A673 (cell line): Measurements from ENCODE around the gene NPB.

ENCODE experiments used
- EZH2 ChIP-seq: fragments of 200-600 bp; sonication (generic); IDR thresholded peaks from 2 replicates; pipeline ENCODE4 v1.6.1; 2017; ENCODE audit warnings: borderline replicate concordance, low read depth, mild to moderate bottlenecking, mixed read lengths, antibody characterized with exemption, low read length; ENCODE audit not compliant: poor library complexity, severe bottlenecking
- TF ChIP-seq, protein P1 (sequence below): fragments of 300-800, 200-600 bp; sonication (generic); conservative IDR thresholded peaks from 2 replicates; pipeline ENCODE4 v1.5.1; 2017; ENCODE audit warnings: low read depth, mild to moderate bottlenecking, antibody characterized with exemption, low read length, moderate library complexity, mixed read lengths

DNA sequence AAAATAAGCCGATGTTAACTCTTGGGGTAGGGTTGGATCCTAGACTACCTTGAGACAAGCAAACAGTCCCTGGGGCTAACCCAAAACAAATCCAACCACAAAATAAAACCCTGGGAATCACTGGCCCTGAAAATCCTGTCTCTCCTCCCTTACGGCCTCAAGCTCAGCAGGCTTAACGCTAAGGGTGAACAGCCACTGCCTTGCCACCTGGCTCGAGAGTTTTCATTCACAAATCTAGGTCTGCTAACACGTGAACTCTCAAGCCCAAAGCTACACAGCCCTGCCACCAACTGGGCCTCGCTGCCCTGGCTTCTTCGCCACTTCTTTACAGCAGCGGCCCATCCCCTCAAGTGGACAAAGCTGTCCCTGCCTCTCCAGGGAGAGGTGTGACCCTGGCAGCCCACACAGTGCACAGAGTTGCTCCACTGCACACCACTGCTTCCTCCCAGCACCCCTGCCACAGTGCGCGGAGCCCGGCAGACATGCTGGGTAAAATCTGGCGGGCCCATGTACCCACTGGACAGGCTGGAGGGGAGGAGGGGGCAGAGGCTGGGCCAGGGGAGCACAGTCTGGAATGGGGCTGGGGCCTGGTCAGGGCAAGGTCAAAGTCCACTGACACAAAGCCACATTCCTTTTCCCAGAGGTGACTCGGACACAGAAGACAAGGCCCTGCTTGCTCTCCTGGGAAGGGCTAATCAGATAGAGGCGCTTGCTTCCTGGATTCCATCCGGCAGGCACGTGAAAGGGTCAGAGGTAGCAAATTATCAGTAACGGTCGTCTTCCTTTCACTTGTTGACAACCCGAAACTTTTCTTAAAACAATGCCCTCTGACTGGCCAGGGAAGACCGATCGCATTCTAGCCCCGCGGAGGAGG, 8.2 kb downstream of the NPB start:
- TF ChIP-seq, protein P1, sequence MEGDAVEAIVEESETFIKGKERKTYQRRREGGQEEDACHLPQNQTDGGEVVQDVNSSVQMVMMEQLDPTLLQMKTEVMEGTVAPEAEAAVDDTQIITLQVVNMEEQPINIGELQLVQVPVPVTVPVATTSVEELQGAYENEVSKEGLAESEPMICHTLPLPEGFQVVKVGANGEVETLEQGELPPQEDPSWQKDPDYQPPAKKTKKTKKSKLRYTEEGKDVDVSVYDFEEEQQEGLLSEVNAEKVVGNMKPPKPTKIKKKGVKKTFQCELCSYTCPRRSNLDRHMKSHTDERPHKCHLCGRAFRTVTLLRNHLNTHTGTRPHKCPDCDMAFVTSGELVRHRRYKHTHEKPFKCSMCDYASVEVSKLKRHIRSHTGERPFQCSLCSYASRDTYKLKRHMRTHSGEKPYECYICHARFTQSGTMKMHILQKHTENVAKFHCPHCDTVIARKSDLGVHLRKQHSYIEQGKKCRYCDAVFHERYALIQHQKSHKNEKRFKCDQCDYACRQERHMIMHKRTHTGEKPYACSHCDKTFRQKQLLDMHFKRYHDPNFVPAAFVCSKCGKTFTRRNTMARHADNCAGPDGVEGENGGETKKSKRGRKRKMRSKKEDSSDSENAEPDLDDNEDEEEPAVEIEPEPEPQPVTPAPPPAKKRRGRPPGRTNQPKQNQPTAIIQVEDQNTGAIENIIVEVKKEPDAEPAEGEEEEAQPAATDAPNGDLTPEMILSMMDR, result no peak
- no peak for TF ChIP-seq EZH2
